H1 (cell line): ENCODE measurements around the gene HOTAIR. TPM values are rescaled to one million over a fixed set of nuclear protein-coding genes. Genes with fewer than 3 reads are reported as not detected.

Experiments
- CTCF ChIA-PET: fragments of 300-600 bp; sonication (Branson Sonifier 250); formaldehyde crosslinking; loops from one replicate; lab custom pipeline; 2021; ENCODE audit not compliant: partially characterized antibody; lab: Charles Lee
- POLR2A ChIA-PET: fragments of 300-600 bp; sonication (Branson Sonifier 250); formaldehyde crosslinking; loops from one replicate; lab custom pipeline; 2021; ENCODE audit warnings: inconsistent platforms; ENCODE audit not compliant: partially characterized antibody; lab: Charles Lee
- DNase-seq, 2 experiments: peaks; one replicate each; pipeline versions ENCODE4 v3.0.0 to v3.0.0-alpha.2; 2010 to 2022; ENCODE audit warnings: low spot score in 2 of 2, low read depth in 1 of 2, mixed read lengths in 1 of 2
- FAIRE-seq: peaks from 2 replicates; lab custom pipeline; 2011; peaks lifted over from hg19 to GRCh38; lab: Jason Lieb, UNC
- H2AFZ ChIP-seq: 2 replicates; pipeline ENCODE4 v1.8.1; 2012; ENCODE audit warnings: low read length, inconsistent platforms
- H2AK5ac ChIP-seq: 2 replicates; pipeline ENCODE4 v1.6.1; 2013; ENCODE audit warnings: low read depth, low read length
- H2BK120ac ChIP-seq: replicated peaks from 2 replicates; pipeline ENCODE3; 2013; ENCODE audit warnings: low read depth, low read length, inconsistent platforms
- H2BK12ac ChIP-seq: 2 replicates; pipeline ENCODE4 v1.6.1; 2013; ENCODE audit warnings: low read depth, low read length
- H2BK15ac ChIP-seq: 2 replicates; pipeline ENCODE4 v1.6.1; 2013; ENCODE audit warnings: low read length
- H2BK20ac ChIP-seq: 2 replicates; pipeline ENCODE4 v1.6.1; 2013; ENCODE audit warnings: low read length
- H2BK5ac ChIP-seq: 2 replicates; pipeline ENCODE4 v1.6.1; 2013; ENCODE audit warnings: low read depth, low read length
- H3K14ac ChIP-seq: 2 replicates; pipeline ENCODE4 v1.6.1; 2013; ENCODE audit warnings: inconsistent platforms; ENCODE audit not compliant: insufficient read length
- H3K18ac ChIP-seq: 2 replicates; pipeline ENCODE4 v1.6.1; 2013; ENCODE audit warnings: low read length; ENCODE audit errors: extremely low read depth
- H3K23ac ChIP-seq: 2 replicates; pipeline ENCODE4 v1.6.1; 2013; ENCODE audit warnings: inconsistent platforms; ENCODE audit not compliant: insufficient read length
- H3K23me2 ChIP-seq: 2 replicates; pipeline ENCODE4 v1.6.1; 2013; ENCODE audit warnings: low read depth, low read length
- H3K27ac ChIP-seq: 2 replicates; pipeline ENCODE4 v1.6.1; 2011; ENCODE audit warnings: low read depth, low read length, inconsistent platforms
- H3K27me3 ChIP-seq, 4 experiments: replicated peaks in 1 of 4; 1 replicate in 1 of 4; 2 replicates in 3 of 4; pipeline versions ENCODE4 v1.6.1 to v1.8.1; 2011 to 2013; ENCODE audit warnings: low read length in 3 of 4, mild to moderate bottlenecking in 3 of 4, inconsistent platforms in 2 of 4, mixed read lengths in 2 of 4, moderate library complexity in 1 of 4; ENCODE audit not compliant: control insufficient read depth in 3 of 4, insufficient read depth in 3 of 4; ENCODE audit errors: extremely low read depth in 1 of 4
- H3K36me3 ChIP-seq, 4 experiments: 2 replicates each; pipeline versions ENCODE4 v1.6.1 to v1.8.1; 2011 to 2013; ENCODE audit warnings: mild to moderate bottlenecking in 4 of 4, low read length in 3 of 4, moderate library complexity in 2 of 4, control low read depth in 1 of 4, inconsistent platforms in 1 of 4; ENCODE audit not compliant: insufficient read depth in 4 of 4, control insufficient read depth in 2 of 4
- H3K4ac ChIP-seq: replicated peaks from 2 replicates; pipeline ENCODE3; 2013; ENCODE audit warnings: low read length, low read depth, mixed read lengths, inconsistent platforms; ENCODE audit not compliant: insufficient read length
- H3K4me1 ChIP-seq, 4 experiments: replicated peaks in 1 of 4; 1 replicate in 1 of 4; 2 replicates in 3 of 4; pipeline versions ENCODE4 v1.6.1 to v1.8.1; 2011 to 2013; ENCODE audit warnings: low read length in 3 of 4, inconsistent platforms in 2 of 4, mixed read lengths in 1 of 4; ENCODE audit not compliant: insufficient read depth in 4 of 4, control insufficient read depth in 3 of 4
- H3K4me2 ChIP-seq, 2 experiments: 2 replicates each; pipeline versions ENCODE4 v1.6.1 to v1.8.1; 2011 to 2013; ENCODE audit warnings: low read depth in 2 of 2, low read length in 2 of 2, control low read depth in 1 of 2, inconsistent platforms in 1 of 2, mild to moderate bottlenecking in 1 of 2; ENCODE audit not compliant: insufficient read depth in 1 of 2
- H3K4me3 ChIP-seq, 4 experiments: fragments of 200-600, 300-600 bp in 1 of 4; sonication (generic), shearing (Covaris generic), sonication (Bioruptor Twin) in 1 of 4; 2 replicates each; pipeline versions ENCODE4 v1.5.1 to v1.8.1; 2011 to 2016; ENCODE audit warnings: low read length in 4 of 4, low read depth in 3 of 4, control low read depth in 2 of 4, inconsistent platforms in 2 of 4, mild to moderate bottlenecking in 2 of 4, mixed read lengths in 1 of 4, moderate library complexity in 1 of 4; ENCODE audit not compliant: insufficient read depth in 2 of 4; ENCODE audit errors: extremely low read depth in 1 of 4
- H3K56ac ChIP-seq: replicated peaks from 2 replicates; pipeline ENCODE3; 2013; ENCODE audit warnings: low read depth, mild to moderate bottlenecking, mixed read lengths, low read length, inconsistent platforms; ENCODE audit not compliant: insufficient read length
- H3K79me1 ChIP-seq: 2 replicates; pipeline ENCODE4 v1.6.1; 2013; ENCODE audit warnings: low read depth, low read length, control low read depth
- H3K79me2 ChIP-seq, 2 experiments: 2 replicates each; pipeline versions ENCODE4 v1.6.1 to v1.8.1; 2012 to 2013; ENCODE audit warnings: low read length in 2 of 2, mild to moderate bottlenecking in 2 of 2, inconsistent platforms in 1 of 2; ENCODE audit not compliant: insufficient read depth in 2 of 2, control insufficient read depth in 1 of 2
- H3K9ac ChIP-seq, 4 experiments: replicated peaks in 1 of 4; 1 replicate in 1 of 4; 2 replicates in 3 of 4; pipeline versions ENCODE4 v1.6.1 to v1.8.1; 2011 to 2013; ENCODE audit warnings: low read depth in 3 of 4, low read length in 3 of 4, control low read depth in 2 of 4, mild to moderate bottlenecking in 2 of 4, moderate library complexity in 2 of 4, inconsistent platforms in 1 of 4; ENCODE audit errors: extremely low read depth in 1 of 4
- H3K9me3 ChIP-seq, 2 experiments: 2 replicates each; pipeline versions ENCODE4 v1.6.1 to v1.8.1; 2012 to 2013; ENCODE audit warnings: mild to moderate bottlenecking in 2 of 2, moderate library complexity in 2 of 2, control low read depth in 1 of 2, inconsistent platforms in 1 of 2, low read depth in 1 of 2, low read length in 1 of 2, mixed read lengths in 1 of 2; ENCODE audit not compliant: insufficient read depth in 2 of 2
- H4K20me1 ChIP-seq, 2 experiments: replicated peaks in 1 of 2; 2 replicates each; pipeline versions ENCODE3 to v1.8.1; 2011 to 2013; ENCODE audit warnings: inconsistent platforms in 2 of 2, low read length in 2 of 2, mild to moderate bottlenecking in 1 of 2; ENCODE audit not compliant: insufficient read depth in 2 of 2, control insufficient read depth in 1 of 2
- H4K5ac ChIP-seq: 2 replicates; pipeline ENCODE4 v1.6.1; 2013; ENCODE audit warnings: low read length, low read depth, mixed read lengths, inconsistent platforms; ENCODE audit not compliant: insufficient read length
- H4K8ac ChIP-seq: 2 replicates; pipeline ENCODE4 v1.8.0; 2013; ENCODE audit warnings: mild to moderate bottlenecking, moderate library complexity, low read length, inconsistent platforms; ENCODE audit not compliant: insufficient read depth; ENCODE audit errors: extremely low read depth
- H4K91ac ChIP-seq: replicated peaks from 2 replicates; pipeline ENCODE3; 2013; ENCODE audit warnings: low read length, mixed read lengths, inconsistent platforms; ENCODE audit not compliant: insufficient read length
- CTBP2 ChIP-seq: IDR thresholded peaks from 2 replicates; pipeline ENCODE4 v1.7.0; 2011; ENCODE audit warnings: borderline replicate concordance, mild to moderate bottlenecking, moderate library complexity, mixed read lengths, low read length; ENCODE audit not compliant: insufficient read depth, insufficient read length
- EZH2 ChIP-seq: fragments of 200-600 bp; sonication (generic); IDR thresholded peaks from 2 replicates; pipeline ENCODE4 v1.7.1; 2012; ENCODE audit warnings: low read depth, mild to moderate bottlenecking, moderate library complexity, low read length, inconsistent platforms; ENCODE audit not compliant: severe bottlenecking
- HDAC2 ChIP-seq, 2 experiments: fragments of 300-600 bp in 1 of 2; sonication (generic) in 1 of 2; IDR thresholded peaks; 2 replicates each; pipeline ENCODE4 v1.6.1; 2011 to 2012; ENCODE audit warnings: low read depth in 2 of 2, low read length in 2 of 2, mild to moderate bottlenecking in 2 of 2, moderate library complexity in 2 of 2, borderline replicate concordance in 1 of 2, inconsistent platforms in 1 of 2
- KDM4A ChIP-seq: IDR thresholded peaks from one replicate; pipeline ENCODE4 v1.7.1; 2012; ENCODE audit warnings: low read depth, mild to moderate bottlenecking, moderate library complexity, low read length, inconsistent platforms; ENCODE audit not compliant: severe bottlenecking
- PHF8 ChIP-seq: fragments of 200-600 bp; sonication (generic); conservative IDR thresholded peaks from 2 replicates; pipeline ENCODE4 v1.7.1; 2012; ENCODE audit warnings: low read depth, mild to moderate bottlenecking, inconsistent platforms, low read length, moderate library complexity
- RNF2 ChIP-seq: fragments of 200-900, 300-1000 bp; sonication (generic); IDR thresholded peaks from 2 replicates; pipeline ENCODE4 v1.7.1; 2016; ENCODE audit warnings: borderline replicate concordance, low read depth, mild to moderate bottlenecking, antibody characterized with exemption, low read length; ENCODE audit not compliant: poor library complexity, severe bottlenecking; ENCODE audit errors: missing control alignments
- SUZ12 ChIP-seq: fragments of 200-600 bp; sonication (generic); IDR thresholded peaks from 2 replicates; pipeline ENCODE4 v1.6.1; 2012; ENCODE audit warnings: mild to moderate bottlenecking, inconsistent platforms, low read length, moderate library complexity, mixed read lengths
- TAF7 ChIP-seq: optimal IDR thresholded peaks from 2 replicates; pipeline ENCODE3; 2011; ENCODE audit warnings: low read depth, mild to moderate bottlenecking, inconsistent platforms, low read length, moderate library complexity, borderline replicate concordance
- WGBS, 2 experiments: shearing (Covaris generic) in 1 of 2; methylation state at CpG; one replicate each; pipeline versions ENCODE4 v1.1.6 to v1.1.7; 2013 to 2015; ENCODE audit warnings: low lambda C conversion rate in 2 of 2, mixed read lengths in 2 of 2, inconsistent platforms in 1 of 2, low coverage in 1 of 2, missing lambda C conversion rate in 1 of 2; ENCODE audit not compliant: insufficient replicate concordance in 2 of 2, insufficient coverage in 1 of 2, insufficient read length in 1 of 2; ENCODE audit errors: extremely low coverage in 1 of 2, missing lambda C conversion rate in 1 of 2; 5-methylcytosine and 5-hydroxymethylcytosine counted together
- polyA plus RNA-seq, 7 experiments: library from polyadenylated mRNA; depleted of rRNA in 3 of 7; stranded (reverse) in 5 of 7; unstranded in 2 of 7; fragments of >200 nt in 5 of 7; fragments of 200-250 nt in 2 of 7; gene quantifications; 1 replicate in 5 of 7; 2 replicates in 1 of 7; 4 replicates in 1 of 7; pipeline versions ENCODE4 v1.2.1 to v1.2.3, GENCODE V29; 2011 to 2013; ENCODE audit warnings: missing spikeins in 2 of 7, mixed read lengths in 2 of 7
- total RNA-seq: library from RNA; stranded (reverse); fragmentation: NEBNext Ultra II Directional; extraction: Animal tissue kit (Norgen Biotek cat#: 25700); gene quantifications from 2 replicates; pipeline ENCODE4 v1.2.1, GENCODE V29; 2021

HOTAIR gene
- total and polyA plus RNA-seq, 2 of the 8 experiments (the other 6 are each of a cell fraction or from before 2014, with no cell fraction given): not detected

- WGBS, 2 experiments: 32% methylated on average over 4 of the region's 4 CpGs; no CpG with 5 or more reads in 1 of the 2 experiments
- H3K9ac ChIP-seq: no peak overlapping the region
- H3K79me1 ChIP-seq: no peaks in the 10 kb centered on the region
- FAIRE-seq (no peak), DNase-seq (no peak)
- TF ChIP-seq SUZ12: peak; percentile 76
- TF ChIP-seq RNF2: peak; percentile 47
- TF ChIP-seq HDAC2 (IDR thresholded peaks at IDR 0.05; ENCODE audit: borderline replicate concordance in 1 of 2, low read depth in 2 of 2, low read length in 2 of 2): no peak
- TF ChIP-seq TAF7: no peak
- no peak for TF ChIP-seq PHF8
- peak; percentile 20 for TF ChIP-seq EZH2
- no peak for TF ChIP-seq CTBP2
- TF ChIP-seq KDM4A: no peak
- H4K8ac ChIP-seq: no peak overlapping the region
- no peak overlapping the region for H3K56ac ChIP-seq
- H3K4ac ChIP-seq: no peak overlapping the region
- no peaks in the 10 kb centered on the region for H3K79me2 ChIP-seq
- H3K18ac ChIP-seq: no peak overlapping the region
- POLR2A ChIA-PET: interaction anchor here (1.1 kb wide), 2 partner anchors 15 to 44 kb away, joined by 3 read pairs; no protein-coding TSS in a partner anchor
- no peak overlapping the region for H4K5ac ChIP-seq
- CTCF ChIA-PET: interaction anchor here (0.6 to 2.4 kb wide), 7 partner anchors 10 to 218 kb away, joined by 3 to 6 read pairs (median 3); partner anchors contain the start of genes CISTR and HOXC10
- H3K14ac ChIP-seq: no peak overlapping the region
- H3K27ac ChIP-seq: no peak overlapping the region
- no peak overlapping the region for H3K4me2 ChIP-seq
- peaks cover 99 to 100% (median 100%) of the 10 kb centered on the region in 4 experiments for H3K27me3 ChIP-seq
- H2BK5ac ChIP-seq: no peak overlapping the region
- H3K23me2 ChIP-seq: peaks cover 1% of the 10 kb centered on the region; the same call in 1 of the 2 replicates
- peaks cover 15 to 35% of the 10 kb centered on the region in 2 experiments for H4K20me1 ChIP-seq
- H3K23ac ChIP-seq: no peak overlapping the region
- no peak overlapping the region for H2BK12ac ChIP-seq
- 0 out of 4 replicates have a peak, but pooled peaks cover 0 to 2% of the 10 kb centered on the region in 2 experiments for H3K9me3 ChIP-seq
- H2BK15ac ChIP-seq: no peak overlapping the region
- H2AFZ ChIP-seq: no peak overlapping the region
- no peak overlapping the region for H2BK20ac ChIP-seq
- H2BK120ac ChIP-seq: no peak overlapping the region
- no peak overlapping the region for H4K91ac ChIP-seq
- no peak overlapping the region for H3K4me3 ChIP-seq
- peaks cover 0 to 12% (median 4%) of the 10 kb centered on the region in 4 experiments; a peak in 5 of 7 replicates for H3K4me1 ChIP-seq
- H3K36me3 ChIP-seq: peaks cover 0 to 3% (median 0%) of the 10 kb centered on the region in 4 experiments; a peak in 2 of 8 replicates
- no peak overlapping the region for H2AK5ac ChIP-seq
Measured at GRCh38 chr12:53970451-53970850, 4.3 kb downstream of the HOTAIR start.
